K562 (cell line): Measurements from ENCODE around the gene USP13. TPM values are rescaled to one million over a fixed set of nuclear protein-coding genes. Genes with fewer than 3 reads are reported as not detected.

Source experiments
- ATAC-seq: fragments of 200-7000 bp; cut with Tn5 transposase; 3 replicates; pipeline ENCODE4 v1.9.1; 2020; ENCODE audit warnings: moderate library complexity
- BruUV-seq: library from RNA; stranded (reverse); fragments of 400-500 nt; replicated peaks from 2 replicates; lab custom pipeline; 2021; lab: Mats Ljungman, UMichigan
- CTCF ChIA-PET: fragments of 300-600 bp; formaldehyde crosslinking; extraction: SDS; loops from one replicate; lab custom pipeline; 2021; ENCODE audit warnings: low intra/inter-chr PET ratio; lab: Yijun Ruan, JAX
- POLR2A ChIA-PET: fragments of 300-600, 350-650 bp; sonication (Branson Sonifier 250); formaldehyde crosslinking; extraction: SDS; loops from one replicate; lab custom pipeline; 2021; ENCODE audit warnings: antibody characterized with exemption, inconsistent platforms; lab: Yijun Ruan, JAX
- DNase-seq, 4 experiments: peaks; one replicate each; pipeline versions ENCODE4 v3.0.0 to v3.0.0-alpha.2; 2011 to 2018; ENCODE audit warnings: low spot score in 3 of 4, mixed read lengths in 3 of 4; ENCODE audit errors: extremely low read depth in 1 of 4
- FAIRE-seq: peaks from 2 replicates; lab custom pipeline; 2011; peaks lifted over from hg19 to GRCh38; lab: Jason Lieb, UNC
- H2AFZ ChIP-seq: 2 replicates; pipeline ENCODE4 v1.6.0; 2011; ENCODE audit warnings: low read depth, low read length, control low read depth, inconsistent platforms
- H3K27ac ChIP-seq: fragments of 200-600 bp; 3 replicates; pipeline ENCODE4 v1.8.0; 2011; ENCODE audit warnings: low read depth, mild to moderate bottlenecking, control low read depth, inconsistent platforms, low read length, moderate library complexity, mixed read lengths; ENCODE audit errors: extremely low read depth
- H3K27me3 ChIP-seq, 2 experiments: fragments of 300-600 bp in 1 of 2; 2 replicates in 1 of 2; 3 replicates in 1 of 2; pipeline versions ENCODE4 v1.6.0 to v1.8.0; 2011; ENCODE audit warnings: inconsistent platforms in 2 of 2, low read length in 2 of 2, mild to moderate bottlenecking in 1 of 2, mixed read lengths in 1 of 2, moderate library complexity in 1 of 2; ENCODE audit not compliant: control insufficient read depth in 2 of 2, insufficient read depth in 2 of 2
- H3K36me3 ChIP-seq: fragments of 300-600 bp; 3 replicates; pipeline ENCODE4 v1.8.0; 2011; ENCODE audit warnings: mild to moderate bottlenecking, low read length, inconsistent platforms; ENCODE audit not compliant: control insufficient read depth, insufficient read depth
- H3K4me1 ChIP-seq, 2 experiments: fragments of 200-600 bp in 1 of 2; replicated peaks in 1 of 2; 2 replicates in 1 of 2; 3 replicates in 1 of 2; pipeline versions ENCODE4 v1.5.1 to v1.8.0; 2011; ENCODE audit warnings: inconsistent platforms in 2 of 2, low read length in 2 of 2, mild to moderate bottlenecking in 1 of 2, mixed read lengths in 1 of 2, moderate library complexity in 1 of 2; ENCODE audit not compliant: control insufficient read depth in 2 of 2, insufficient read depth in 2 of 2
- H3K4me2 ChIP-seq: 2 replicates; pipeline ENCODE4 v1.6.1; 2011; ENCODE audit warnings: low read length, control low read depth, inconsistent platforms, mixed read lengths; ENCODE audit not compliant: insufficient read depth
- H3K4me3 ChIP-seq: fragments of 200-600 bp; sonication (generic), shearing (Covaris generic); 2 replicates; pipeline ENCODE4 v1.5.1; 2016; ENCODE audit warnings: control low read depth, inconsistent platforms
- H3K79me2 ChIP-seq: fragments of 200-600 bp; 3 replicates; pipeline ENCODE4 v1.8.0; 2011; ENCODE audit warnings: low read length, inconsistent platforms; ENCODE audit not compliant: control insufficient read depth, insufficient read depth
- H3K9ac ChIP-seq, 2 experiments: 2 replicates each; pipeline versions ENCODE4 v1.6.0 to v1.6.1; 2011; ENCODE audit warnings: low read depth in 2 of 2, low read length in 2 of 2, control low read depth in 1 of 2, inconsistent platforms in 1 of 2, mild to moderate bottlenecking in 1 of 2, mixed read lengths in 1 of 2; ENCODE audit not compliant: insufficient read depth in 1 of 2
- H3K9me1 ChIP-seq: one replicate; pipeline ENCODE4 v1.6.0; 2011; ENCODE audit warnings: inconsistent platforms, mild to moderate bottlenecking, low read length, moderate library complexity; ENCODE audit not compliant: control insufficient read depth, insufficient read depth
- H3K9me3 ChIP-seq: replicated peaks from 2 replicates; pipeline ENCODE4 v1.5.1; 2011; ENCODE audit warnings: low read depth, low read length, inconsistent platforms; ENCODE audit not compliant: control insufficient read depth, insufficient read depth
- H4K20me1 ChIP-seq: replicated peaks from 2 replicates; pipeline ENCODE4 v1.6.1; 2011; ENCODE audit warnings: low read length, inconsistent platforms, mixed read lengths; ENCODE audit not compliant: control insufficient read depth, insufficient read depth
- DDX20 ChIP-seq: fragments of 450-650 bp; IDR thresholded peaks from 2 replicates; pipeline ENCODE4 v1.6.1; 2016; ENCODE audit warnings: missing genetic modification characterization, low read depth, mild to moderate bottlenecking, missing compliant biosample characterization, moderate library complexity
- GABPB2 ChIP-seq: fragments of 250-450 bp; sonication (Bioruptor Pico); conservative IDR thresholded peaks from 2 replicates; pipeline ENCODE4 v1.5.1; 2021; ENCODE audit warnings: mild to moderate bottlenecking
- MECOM ChIP-seq: fragments of 250-450 bp; sonication (Bioruptor Pico); IDR thresholded peaks from 2 replicates; pipeline ENCODE4 v1.8.0; 2022; ENCODE audit warnings: inconsistent platforms
- NFXL1 ChIP-seq: fragments of 450-650 bp; formaldehyde crosslinking; IDR thresholded peaks from 2 replicates; pipeline ENCODE4 v1.4.0; 2021; ENCODE audit warnings: mild to moderate bottlenecking
- PATZ1 ChIP-seq: fragments of 250-450 bp; sonication (Bioruptor Pico); IDR thresholded peaks from 2 replicates; pipeline ENCODE4 v1.5.0; 2020; ENCODE audit warnings: mild to moderate bottlenecking, borderline replicate concordance
- RNF2 ChIP-seq: sonication (generic); IDR thresholded peaks from 2 replicates; pipeline ENCODE4 v1.6.1; 2016
- SMAD4 ChIP-seq: fragments of 250-450 bp; sonication (Bioruptor Pico); conservative IDR thresholded peaks from 2 replicates; pipeline ENCODE4 v1.8.0; 2021; ENCODE audit warnings: inconsistent platforms, mild to moderate bottlenecking, moderate library complexity
- ZFP36 ChIP-seq: fragments of 150-350 bp; IDR thresholded peaks from 2 replicates; pipeline ENCODE4 v1.6.1; 2018; ENCODE audit warnings: low read length, low read depth; ENCODE audit not compliant: partially characterized antibody
- WGBS: fragments of 100-300 bp; shearing (Covaris generic); methylation state at CpG from one replicate; pipeline ENCODE4 v1.1.6; 2016; ENCODE audit warnings: low coverage, mixed read lengths; ENCODE audit not compliant: insufficient coverage; ENCODE audit errors: missing lambda C conversion rate; 5-methylcytosine and 5-hydroxymethylcytosine counted together
- in situ Hi-C: fragments of 300-500 bp; cut with MboI; formaldehyde crosslinking; loops from 4 replicates; pipeline ENCODE4 v1.15.0; 2018; ENCODE audit warnings: inconsistent platforms, mixed read lengths
- intact Hi-C: fragments of 100-400 bp; cut with micrococcal nuclease; formaldehyde crosslinking; loops from 2 replicates; pipeline ENCODE4 v1.14.2; 2022
- polyA plus RNA-seq, 8 experiments: library from polyadenylated mRNA; depleted of rRNA in 4 of 8; stranded (reverse) in 5 of 8; unstranded in 3 of 8; fragments of >200 nt; fragmentation: Nextera tagmentation in 2 of 8; fragmentation: Illumina TruSeq in 1 of 8; extraction: Ambion mirVana in 2 of 8; extraction: Trizol in 1 of 8; gene quantifications; 2 replicates each; pipeline versions ENCODE4 v1.2.1 to v1.2.3, GENCODE V29; 2011 to 2014; ENCODE audit warnings: inconsistent platforms in 1 of 8, missing spikeins in 1 of 8
- total RNA-seq, 7 experiments: library from RNA; depleted of rRNA in 6 of 7; stranded (reverse); fragments of >200 nt in 6 of 7; fragmentation: Illumina TruSeq in 2 of 7; extraction: Trizol in 2 of 7; gene quantifications; 2 replicates each; pipeline versions ENCODE4 v1.2.1 to v1.2.3, GENCODE V29; 2011 to 2021; ENCODE audit warnings: low replicate concordance in 1 of 7

Gene USP13
- total and polyA plus RNA-seq, 9 of the 15 experiments (the other 6 are each of a cell fraction or from before 2014, with no cell fraction given) = 0.11 to 2.3 (median 0.51) TPM

DNA sequence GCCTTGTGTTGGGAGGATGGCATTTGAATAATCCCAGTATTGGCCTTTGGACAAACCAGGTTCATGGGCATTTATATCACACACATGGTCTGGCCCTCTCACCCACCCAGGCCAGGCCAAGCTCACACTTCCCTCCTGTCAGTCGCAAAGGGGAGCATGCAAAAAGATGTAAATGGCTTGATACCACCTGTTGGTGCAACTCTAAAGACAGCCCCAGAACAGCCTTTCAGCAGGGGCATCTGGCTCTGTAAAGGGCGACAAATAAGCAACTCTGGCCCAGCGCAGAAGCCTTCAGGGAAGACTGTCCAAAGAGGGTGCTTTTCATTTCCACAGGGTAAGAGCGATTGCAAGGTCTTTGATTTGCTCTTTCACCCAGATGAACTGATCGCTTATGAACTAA lies 91.8 kb downstream of the USP13 start (continued):
- TF ChIP-seq PATZ1 (CRISPR knock-in tag) (no peak), RNF2 (no peak), NFXL1 (CRISPR knock-in tag) (no peak), GABPB2 (CRISPR knock-in tag) (no peak), ZFP36 (no peak)

GRCh38 chr3:179745079-179745478 lies 92.2 kb downstream of the USP13 start:
- H3K27ac ChIP-seq = no peak overlapping the region
- no peaks in the 10 kb centered on the region for H3K9me3 ChIP-seq
- H3K4me3 ChIP-seq = no peak overlapping the region
- WGBS = 12% methylated on average over 4 of the region's 4 CpGs
- no peak for TF ChIP-seq MECOM (CRISPR knock-in tag)
- TF ChIP-seq DDX20 (tag) = no peak
- TF ChIP-seq SMAD4 (CRISPR knock-in tag) = no peak
- no peaks in the 10 kb centered on the region for H3K79me2 ChIP-seq
- POLR2A ChIA-PET = no interaction called here
- no peaks in the 10 kb centered on the region for H3K36me3 ChIP-seq
- CTCF ChIA-PET = no interaction called here
- intact Hi-C loops = no loop called here
- no peaks in the 10 kb centered on the region for H3K4me1 ChIP-seq
- no peak for FAIRE-seq
- no peaks in the 10 kb centered on the region for H3K9me1 ChIP-seq
- no TSS peak for BruUV-seq
- ATAC-seq = no peak
- in situ Hi-C loops = no loop called here
- DNase-seq = no peak
- H3K27me3 ChIP-seq = peaks cover 5 to 8% of the 10 kb centered on the region in 2 experiments; a peak in 3 of 5 replicates
- no peaks in the 10 kb centered on the region for H4K20me1 ChIP-seq
- no peak overlapping the region for H3K4me2 ChIP-seq
- H2AFZ ChIP-seq = no peak overlapping the region
- H3K9ac ChIP-seq = no peak overlapping the region
